Nephron progenitor cell (in vitro differentiated cells): ENCODE results near the gene PIK3C2G.

ENCODE experiments used
- DNase-seq: peaks from one replicate; pipeline ENCODE4 v3.0.0; 2021
- H3K27ac Mint-ChIP-seq: 2 replicates; pipeline ENCODE4 v1.8.0; 2021; ENCODE audit warnings: mild to moderate bottlenecking, moderate library complexity, mixed read lengths
- H3K27me3 Mint-ChIP-seq: 2 replicates; pipeline ENCODE4 v1.8.0; 2021; ENCODE audit warnings: mild to moderate bottlenecking, low read depth, mixed read lengths; ENCODE audit not compliant: poor library complexity
- H3K36me3 Mint-ChIP-seq: 2 replicates; pipeline ENCODE4 v1.8.0; 2021; ENCODE audit warnings: low read depth, mixed read lengths
- H3K4me1 Mint-ChIP-seq: 2 replicates; pipeline ENCODE4 v1.8.0; 2021; ENCODE audit warnings: mixed read lengths
- H3K4me3 Mint-ChIP-seq: 2 replicates; pipeline ENCODE4 v1.8.0; 2021; ENCODE audit warnings: mild to moderate bottlenecking, moderate library complexity, mixed read lengths
- H3K9me3 Mint-ChIP-seq: 2 replicates; pipeline ENCODE4 v1.8.0; 2021; ENCODE audit warnings: mild to moderate bottlenecking, moderate library complexity, mixed read lengths
- CTCF ChIP-seq: fragments of 200-600 bp; sonication (generic); IDR thresholded peaks from 2 replicates; pipeline ENCODE4 v1.5.0; 2021; ENCODE audit warnings: antibody characterized with exemption

PIK3C2G gene

GRCh38 chr12:18591473-18591872, 330.2 kb downstream of the PIK3C2G start:
- Mint-ChIP-seq H3K4me1 (no peaks in the 10 kb centered on the region), H3K27me3 (no peaks in the 10 kb centered on the region), H3K4me3 (no peak overlapping the region), H3K36me3 (no peaks in the 10 kb centered on the region), H3K27ac (no peak overlapping the region), H3K9me3 (peaks cover 17% of the 10 kb centered on the region)
- TF ChIP-seq CTCF = no peak
- no peak for DNase-seq

GRCh38 chr12:18595412-18595811, 334.1 kb downstream of the PIK3C2G start:
- TF ChIP-seq CTCF = no peak
- no peaks in the 10 kb centered on the region for H3K4me1 Mint-ChIP-seq
- DNase-seq = no peak
- H3K4me3 Mint-ChIP-seq = no peak overlapping the region
- H3K27ac Mint-ChIP-seq = no peak overlapping the region
- H3K9me3 Mint-ChIP-seq = peaks cover 3% of the 10 kb centered on the region
- H3K27me3 Mint-ChIP-seq = no peaks in the 10 kb centered on the region
- H3K36me3 Mint-ChIP-seq = no peaks in the 10 kb centered on the region

- no peak for TF ChIP-seq CTCF
- no peaks in the 10 kb centered on the region for H3K4me1 Mint-ChIP-seq
- no peak overlapping the region for H3K4me3 Mint-ChIP-seq
- H3K9me3 Mint-ChIP-seq = peaks cover 3% of the 10 kb centered on the region
- DNase-seq = no peak
- H3K27ac Mint-ChIP-seq = no peak overlapping the region
- H3K36me3 Mint-ChIP-seq = no peaks in the 10 kb centered on the region
- H3K27me3 Mint-ChIP-seq = no peaks in the 10 kb centered on the region
These were observed 340.6 kb downstream of the PIK3C2G start for GRCh38 chr12:18601962-18602361.

- Mint-ChIP-seq H3K4me3 (no peak overlapping the region), H3K36me3 (no peaks in the 10 kb centered on the region), H3K9me3 (no peaks in the 10 kb centered on the region), H3K27me3 (peaks cover 3% of the 10 kb centered on the region), H3K4me1 (no peaks in the 10 kb centered on the region), H3K27ac (no peak overlapping the region)
- TF ChIP-seq CTCF = no peak
- no peak for DNase-seq
These were observed 351.7 kb downstream of the PIK3C2G start for GRCh38 chr12:18612971-18613370.

GRCh38 chr12:18620986-18621385, 359.7 kb downstream of the PIK3C2G start:
- no peak overlapping the region for H3K27ac Mint-ChIP-seq
- TF ChIP-seq CTCF = no peak
- H3K4me3 Mint-ChIP-seq = no peak overlapping the region
- no peaks in the 10 kb centered on the region for H3K27me3 Mint-ChIP-seq
- no peaks in the 10 kb centered on the region for H3K4me1 Mint-ChIP-seq
- DNase-seq = no peak
- no peaks in the 10 kb centered on the region for H3K36me3 Mint-ChIP-seq
- H3K9me3 Mint-ChIP-seq = no peaks in the 10 kb centered on the region

- Mint-ChIP-seq H3K36me3 (no peaks in the 10 kb centered on the region), H3K4me1 (no peaks in the 10 kb centered on the region), H3K27me3 (peaks cover 3% of the 10 kb centered on the region), H3K4me3 (no peak overlapping the region), H3K9me3 (peaks cover 8% of the 10 kb centered on the region), H3K27ac (no peak overlapping the region)
- TF ChIP-seq CTCF = no peak
- no peak for DNase-seq
These were observed 368.1 kb downstream of the PIK3C2G start for GRCh38 chr12:18629445-18629844.
